GM04503 (cell line): ENCODE results near the gene DLX1.
A peak's percentile ranks its signal among the peaks of the same experiment; 100 is the strongest.
"Not testable (repeated sequence)": the region's sequence is repeated elsewhere in the genome, so short reads cannot be mapped to it uniquely, and the experiment has no call there.

ENCODE experiments used
- DNase-seq: peaks from one replicate; pipeline ENCODE4 v3.0.0-alpha.2; 2012; ENCODE audit warnings: low read depth

The DLX1 gene

DNA sequence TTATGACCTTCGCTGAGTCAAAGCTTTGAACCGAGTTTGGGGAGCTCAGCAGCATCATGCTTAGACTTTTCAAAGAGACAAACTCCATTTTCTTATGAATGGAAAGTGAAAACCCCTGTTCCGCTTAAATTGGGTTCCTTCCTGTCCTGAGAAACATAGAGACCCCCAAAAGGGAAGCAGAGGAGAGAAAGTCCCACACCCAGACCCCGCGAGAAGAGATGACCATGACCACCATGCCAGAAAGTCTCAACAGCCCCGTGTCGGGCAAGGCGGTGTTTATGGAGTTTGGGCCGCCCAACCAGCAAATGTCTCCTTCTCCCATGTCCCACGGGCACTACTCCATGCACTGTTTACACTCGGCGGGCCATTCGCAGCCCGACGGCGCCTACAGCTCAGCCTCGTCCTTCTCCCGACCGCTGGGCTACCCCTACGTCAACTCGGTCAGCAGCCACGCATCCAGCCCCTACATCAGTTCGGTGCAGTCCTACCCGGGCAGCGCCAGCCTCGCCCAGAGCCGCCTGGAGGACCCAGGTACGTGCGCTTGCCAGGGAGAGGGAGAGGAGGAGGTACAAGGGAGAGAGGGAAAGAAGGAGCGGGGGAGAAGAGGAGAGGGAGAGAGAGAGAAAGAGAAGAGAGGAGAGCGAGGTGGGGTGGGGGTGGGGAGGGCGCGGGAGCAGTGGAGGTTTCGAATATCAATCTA lies at the start of gene DLX1:
Gene DLX1 (plus strand): TSS at position 48 of the 700 bp plus-strand sequence. CDS start 171 bp downstream, at position 219.
- no peak for DNase-seq

DNA sequence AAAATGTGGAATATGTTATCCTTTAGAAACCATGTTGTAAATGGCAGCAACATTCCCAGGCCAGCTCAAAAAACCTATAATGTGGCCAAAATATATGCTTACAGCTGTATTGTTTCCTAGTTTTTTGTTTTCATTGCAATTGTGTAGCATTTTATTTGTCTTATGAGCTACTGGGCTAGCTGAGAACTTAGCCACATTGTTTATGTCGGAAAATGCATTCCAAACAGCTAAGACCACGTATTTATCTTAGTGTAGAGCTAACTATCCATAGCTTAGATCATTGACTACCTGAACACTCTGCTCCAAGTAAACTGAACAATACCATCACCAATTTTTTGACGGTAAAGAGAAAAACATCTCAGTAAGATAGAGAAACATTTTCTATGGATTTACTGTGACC lies 47.2 kb upstream of the DLX1 start:
- no peak for DNase-seq

GRCh38 chr2:172038604-172039003 lies 46.7 kb upstream of the DLX1 start:
- DNase-seq: peak; percentile 91

DNA sequence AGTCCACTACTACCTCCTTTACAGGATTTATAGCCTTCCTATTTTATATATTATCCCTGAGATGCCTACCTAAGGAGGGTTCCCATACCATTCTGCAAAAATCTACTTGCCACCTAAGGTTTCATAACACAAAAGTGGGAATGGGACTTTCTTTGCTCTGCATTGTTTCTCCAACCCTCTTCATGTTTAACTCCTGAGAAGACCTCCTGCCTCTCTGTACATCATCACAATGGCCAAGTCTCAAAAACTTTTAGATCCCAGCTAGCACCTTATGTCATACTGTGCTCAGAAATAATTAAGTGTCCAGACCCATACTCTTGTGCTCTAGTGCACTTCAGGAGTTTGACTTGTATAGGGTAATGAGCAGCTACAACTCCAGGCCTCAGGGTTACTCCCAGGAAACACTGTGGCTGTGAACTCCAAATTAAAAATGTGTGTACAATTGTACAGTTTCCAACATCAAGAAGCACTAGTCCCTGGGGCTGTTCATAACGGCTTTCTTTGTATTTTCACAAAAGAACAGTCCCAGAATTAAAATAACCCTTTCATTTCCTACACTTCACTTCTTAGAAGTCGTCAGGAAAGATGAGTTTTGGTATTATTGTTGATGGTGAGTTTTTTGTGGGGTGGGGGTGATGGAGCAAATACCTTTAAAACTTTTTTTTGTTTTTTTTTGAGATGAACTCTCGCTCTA lies 46.1 kb upstream of the DLX1 start:
- no peak for DNase-seq

GRCh38 chr2:172040311-172040710 lies 45.0 kb upstream of the DLX1 start:
- DNase-seq: no peak

DNA sequence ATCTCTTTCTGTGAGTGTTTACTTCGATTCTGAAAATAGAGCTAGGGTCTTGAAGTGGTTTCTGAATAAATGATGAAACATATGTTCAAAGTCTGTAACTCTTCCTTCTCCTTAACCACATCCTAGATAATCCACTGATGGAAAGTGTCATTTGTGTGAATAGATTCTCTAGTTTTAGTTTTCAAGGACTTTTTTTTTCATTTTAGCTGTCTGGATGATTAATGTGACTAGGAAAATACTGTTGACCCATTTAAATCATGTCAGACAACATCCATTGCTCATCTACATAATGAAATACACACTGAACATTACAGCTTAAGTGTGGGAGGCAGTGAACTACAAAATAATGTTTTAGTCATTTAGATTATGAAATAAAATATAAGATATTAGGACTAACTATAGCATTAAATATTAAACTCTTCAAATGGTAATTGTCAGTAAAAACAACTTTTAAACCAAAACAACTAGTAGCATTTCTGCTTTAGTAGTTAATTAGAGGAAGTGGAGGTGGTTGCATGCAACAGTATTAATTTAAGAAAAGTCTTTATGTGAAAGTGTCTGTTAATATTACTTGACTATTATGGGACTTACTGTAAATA lies 39.1 kb upstream of the DLX1 start:
- no peak for DNase-seq

- DNase-seq: no peak
Observed at GRCh38 chr2:172046866-172047565, 38.3 kb upstream of the DLX1 start.

GRCh38 chr2:172047566-172048507 lies 37.5 kb upstream of the DLX1 start:
- no peak for DNase-seq

GRCh38 chr2:172048508-172049503 lies 36.5 kb upstream of the DLX1 start:
- no peak for DNase-seq

DNA sequence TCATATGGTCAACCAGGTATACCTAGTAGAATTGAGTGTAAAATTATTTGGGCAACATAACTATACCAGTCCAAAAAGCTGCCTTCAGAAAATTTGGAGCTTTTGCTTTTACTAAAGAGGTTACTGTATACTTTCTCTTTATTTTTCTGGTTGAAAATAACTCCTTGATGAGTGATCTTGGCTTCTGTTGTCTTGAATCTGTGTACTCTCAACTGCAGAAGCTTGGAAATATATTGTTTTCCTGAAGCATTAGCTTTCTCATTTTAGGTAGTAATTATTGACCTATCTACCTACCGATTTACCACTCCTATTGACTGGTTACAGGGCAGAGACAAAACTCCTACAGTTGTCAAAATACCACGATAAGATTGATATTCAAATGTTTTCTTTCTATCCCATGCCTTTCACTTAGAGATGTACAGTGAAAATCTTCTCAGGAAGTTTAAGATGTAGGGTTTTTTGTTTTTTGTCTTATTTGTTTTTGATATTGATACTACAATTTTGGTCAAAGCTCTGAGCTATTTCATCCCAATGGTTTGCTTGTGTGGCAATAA lies 35.7 kb upstream of the DLX1 start:
- no peak for DNase-seq

DNA sequence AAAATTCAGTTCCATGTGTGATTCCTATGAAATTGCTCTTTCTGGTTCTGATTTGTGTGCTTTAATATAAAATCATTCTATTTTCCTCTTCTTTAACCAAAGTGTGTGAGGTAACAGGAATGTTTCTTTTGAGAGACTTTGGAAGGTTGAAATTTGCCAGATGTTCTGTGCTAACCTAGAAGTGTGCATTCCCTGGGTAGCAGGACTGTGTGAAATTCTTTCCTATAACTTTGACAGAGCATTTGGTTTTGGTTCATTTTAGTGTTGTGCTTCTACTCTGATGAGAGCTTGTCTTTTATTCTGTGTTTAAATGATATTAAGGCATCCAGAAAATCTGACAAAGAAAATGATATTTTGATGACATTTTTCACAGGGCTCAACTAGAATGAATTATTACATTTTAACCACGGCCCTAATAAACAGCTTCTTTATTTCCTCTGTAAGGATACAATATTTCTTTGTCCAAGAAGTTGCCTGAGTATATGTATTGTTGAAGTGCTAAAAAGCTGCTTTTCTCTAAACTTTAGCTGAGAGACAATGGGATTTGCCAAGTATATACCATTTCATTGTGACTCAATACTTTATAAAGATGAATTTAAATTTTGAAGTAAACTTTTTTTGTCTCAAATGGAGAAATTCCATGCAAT lies 34.7 kb upstream of the DLX1 start:
- no peak for DNase-seq

DNA sequence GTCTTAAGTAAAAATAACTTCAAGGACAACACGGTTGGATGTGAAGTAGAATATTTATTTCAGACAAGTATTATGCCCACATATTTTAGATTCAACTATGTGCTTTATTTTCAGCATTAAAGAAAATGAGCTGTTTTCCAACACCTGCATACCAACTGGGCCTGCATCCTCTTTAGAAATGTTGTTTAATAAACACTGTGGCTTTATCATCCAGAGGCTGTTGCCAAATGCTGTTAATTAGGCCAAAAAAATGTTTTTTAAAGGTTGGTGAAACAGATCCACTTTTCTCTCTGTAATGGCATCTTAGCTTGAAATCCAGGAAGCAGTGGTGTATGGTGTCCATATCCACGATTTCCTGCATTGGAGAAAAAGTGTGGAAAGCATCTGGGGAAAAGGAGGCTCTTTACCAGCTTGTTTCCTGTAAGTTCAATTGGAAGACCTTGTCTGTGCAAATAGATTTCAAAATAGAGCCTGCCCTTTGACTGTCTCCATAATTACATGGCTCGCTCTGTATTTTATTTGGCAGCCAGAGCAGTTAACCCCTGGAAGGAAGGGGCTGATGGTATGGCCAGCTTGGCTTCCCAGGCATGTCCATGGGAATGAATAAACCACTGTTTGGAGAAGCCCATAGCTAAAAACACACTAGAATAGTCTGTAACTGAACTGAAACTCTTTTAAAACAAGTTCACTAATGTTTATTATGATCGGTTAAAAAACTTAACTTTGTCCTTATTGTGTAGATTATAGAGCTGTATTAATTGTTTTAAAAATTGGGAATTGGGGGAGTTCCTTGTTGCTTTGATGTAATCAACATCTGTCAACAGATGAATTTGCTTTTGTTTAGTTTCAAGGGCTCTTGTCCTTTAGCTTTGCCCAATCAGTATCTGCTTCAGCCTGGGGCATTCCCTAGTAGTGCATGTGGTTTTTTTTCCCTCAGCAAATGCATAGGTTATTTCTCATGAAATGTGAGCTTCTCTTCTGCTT lies 33.0 kb upstream of the DLX1 start:
- DNase-seq: peak; percentile 17

DNA sequence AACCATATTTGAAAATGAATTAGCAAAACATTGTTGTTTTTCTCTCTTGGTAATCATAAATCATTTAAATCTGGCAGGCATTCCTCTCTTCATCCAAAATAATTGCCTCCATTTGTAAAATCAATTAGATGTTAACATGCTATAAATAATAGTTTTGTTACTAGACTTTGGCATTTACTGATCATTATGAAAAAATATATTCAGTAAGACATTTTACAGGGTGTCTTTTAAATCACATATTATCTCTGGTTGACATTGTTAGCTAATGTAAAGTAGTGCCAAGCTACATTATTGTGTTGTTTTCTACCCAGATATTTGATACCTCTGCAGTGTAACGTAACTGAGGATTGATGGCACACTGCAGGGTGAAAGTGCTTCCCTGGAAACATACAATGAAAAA lies 31.8 kb upstream of the DLX1 start:
- no peak for DNase-seq

GRCh38 chr2:172056293-172056692 lies 29.0 kb upstream of the DLX1 start:
- no peak for DNase-seq

DNA sequence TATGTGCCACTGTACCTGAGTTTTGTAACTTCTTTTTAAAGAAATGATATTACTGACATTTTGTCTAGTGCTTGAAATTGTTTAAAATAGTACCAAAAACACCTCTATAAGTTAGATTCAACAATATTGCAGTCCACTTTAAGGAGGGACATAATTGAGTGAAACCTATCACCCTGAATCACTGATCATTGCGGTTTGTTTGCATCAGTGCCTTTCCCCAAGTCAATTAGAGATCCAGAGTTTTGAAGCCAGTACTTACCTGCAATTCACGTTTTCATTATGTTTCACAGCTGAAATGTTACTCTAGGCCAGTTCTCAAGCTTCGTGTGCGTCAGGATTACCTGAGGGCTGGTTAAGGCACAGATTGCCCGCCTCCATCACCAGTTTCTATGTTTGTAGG lies 26.6 kb upstream of the DLX1 start:
- no peak for DNase-seq

- not testable (repeated sequence) for DNase-seq
Observed at GRCh38 chr2:172060118-172060517, 25.2 kb upstream of the DLX1 start.

GRCh38 chr2:172062402-172063004 lies 22.8 kb upstream of the DLX1 start:
- no peak for DNase-seq

DNA sequence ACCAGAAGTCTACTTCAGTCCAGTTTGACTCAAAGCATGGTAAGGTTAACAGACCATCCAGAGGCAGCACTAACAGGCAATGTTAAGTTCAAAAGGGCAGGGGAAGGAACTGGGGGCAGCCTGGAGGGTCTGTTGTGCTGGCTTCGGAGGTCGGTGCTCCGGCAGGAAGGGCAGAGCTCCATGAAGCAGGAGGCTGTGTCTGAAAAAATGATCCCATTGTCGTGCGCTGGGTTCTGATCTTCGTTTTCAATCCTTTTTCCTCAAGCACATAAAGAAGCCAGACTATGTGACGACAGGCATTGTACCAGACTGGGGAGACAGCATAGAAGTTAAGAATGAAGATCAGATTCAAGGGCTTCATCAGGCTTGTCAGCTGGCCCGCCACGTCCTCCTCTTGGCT lies 21.9 kb upstream of the DLX1 start:
- DNase-seq: no peak
